ENCODE measurements around the gene SLC23A3. TPM values are rescaled to one million over a fixed set of nuclear protein-coding genes. Genes with fewer than 3 reads are reported as not detected.

The SLC23A3 gene
- total RNA-seq = 1 to 10 TPM in 3 of 8 experiments, under 1 TPM in 5; 0.13 to 3.4 (median 0.54) TPM

- H3K4me1 ChIP-seq (replicated peaks in 1 of 2) = no peaks in the 10 kb centered on the region
- in situ Hi-C loops (cut with MboI; ENCODE audit: low pct_unique_long_range_greater_than_20kb in 2 of 9, low sequenced_read_pairs in 9 of 9, unreplicated experiment in 9 of 9) = loop anchor here in 1 of 9 experiments (25.0 kb wide), 1 partner anchor 108 kb away; the partner anchor contains the start of gene IHH
- H3K27ac ChIP-seq = no peak within 1 kb of the TSS
- no peak for ATAC-seq (replicated peaks in 6 of 8)
- no peak within 1 kb of the TSS for H3K4me3 ChIP-seq
- WGBS, 10 experiments = 72 to 100% (median 84%) methylated on average over 1 to 6 of the region's 10 CpGs
Observed at GRCh38 chr2:219169930-219170654, at the start of gene SLC23A3. Gene SLC23A3 (minus strand): TSS chr2:219170029. CDS start chr2:219169984, 45 bp downstream.

GRCh38 chr2:219218732-219219701, 49.2 kb upstream of the SLC23A3 start, which contains the start of gene ABCB6:
Gene ABCB6 (minus strand): TSS chr2:219218958. CDS start chr2:219218673, 285 bp downstream.
- Histone ChIP-seq H3K4me3 (peak within 1 kb of the TSS; percentile 41 to 60 (median 50)), H3K27ac (peak within 1 kb of the TSS; percentile 72 to 87), H3K4me1 (replicated peaks in 1 of 2) (peaks cover 12 to 13% of the 10 kb centered on the region in 2 donors)
- in situ Hi-C loops (cut with MboI; ENCODE audit: low pct_unique_long_range_greater_than_20kb in 2 of 9, low sequenced_read_pairs in 9 of 9, unreplicated experiment in 9 of 9) = no loop called here
- 0 to 60% (median 20%) methylated on average over 1 to 19 of the region's 71 CpGs; no CpG with 5 or more reads in 4 of the 10 experiments for WGBS, 10 experiments
- peak; percentile 66 to 89 (median 84) for ATAC-seq (replicated peaks in 6 of 8)

GRCh38 chr2:219218217-219218731, 48.4 kb upstream of the SLC23A3 start:
- H3K4me3 ChIP-seq = peak overlapping the region; percentile 41 to 60 (median 50)
- H3K27ac ChIP-seq = peak overlapping the region; percentile 72 to 87
- ATAC-seq (replicated peaks in 6 of 8) = peak; percentile 43 to 76 (median 53)
- WGBS, 10 experiments = 0 to 3% (median 0%) methylated on average over 1 to 6 of the region's 37 CpGs; no CpG with 5 or more reads in 4 of the 10 experiments
- H3K4me1 ChIP-seq (replicated peaks in 1 of 2) = peaks cover 12 to 13% of the 10 kb centered on the region in 2 donors
- in situ Hi-C loops (cut with MboI; ENCODE audit: low pct_unique_long_range_greater_than_20kb in 2 of 9, low sequenced_read_pairs in 9 of 9, unreplicated experiment in 9 of 9) = no loop called here

GRCh38 chr2:219216535-219216915, 46.7 kb upstream of the SLC23A3 start:
- peaks cover 12 to 13% of the 10 kb centered on the region in 2 donors for H3K4me1 ChIP-seq (replicated peaks in 1 of 2)
- 40 to 100% (median 94%) methylated on average over 1 to 4 of the region's 6 CpGs; no CpG with 5 or more reads in 5 of the 10 experiments for WGBS, 10 experiments

GRCh38 chr2:219215871-219216534, 46.2 kb upstream of the SLC23A3 start:
- Histone ChIP-seq H3K27ac (no peak overlapping the region), H3K4me3 (no peak overlapping the region), H3K4me1 (replicated peaks in 1 of 2) (peaks cover 12 to 13% of the 10 kb centered on the region in 2 donors)
- in situ Hi-C loops (cut with MboI; ENCODE audit: low pct_unique_long_range_greater_than_20kb in 2 of 9, low sequenced_read_pairs in 9 of 9, unreplicated experiment in 9 of 9) = no loop called here
- WGBS, 10 experiments = 90 to 100% (median 100%) methylated on average over 1 to 2 of the region's 27 CpGs; no CpG with 5 or more reads in 7 of the 10 experiments
- ATAC-seq (replicated peaks in 6 of 8) = no peak

More at GRCh38 chr2:219216535-219216915, 46.7 kb upstream of the SLC23A3 start:
- in situ Hi-C loops (cut with MboI; ENCODE audit: low pct_unique_long_range_greater_than_20kb in 2 of 9, low sequenced_read_pairs in 9 of 9, unreplicated experiment in 9 of 9) = no loop called here
- Histone ChIP-seq H3K27ac (no peak overlapping the region), H3K4me3 (no peak overlapping the region)
- ATAC-seq (replicated peaks in 6 of 8) = no peak

GRCh38 chr2:219214786-219215185, 45.0 kb upstream of the SLC23A3 start:
- no peak overlapping the region for H3K27ac ChIP-seq
- in situ Hi-C loops (cut with MboI; ENCODE audit: low pct_unique_long_range_greater_than_20kb in 2 of 9, low sequenced_read_pairs in 9 of 9, unreplicated experiment in 9 of 9) = no loop called here
- WGBS, 10 experiments = 86 to 100% (median 100%) methylated on average over 1 to 5 of the region's 6 CpGs; no CpG with 5 or more reads in 3 of the 10 experiments
- H3K4me1 ChIP-seq (replicated peaks in 1 of 2) = peaks cover 12 to 13% of the 10 kb centered on the region in 2 donors
- no peak for ATAC-seq (replicated peaks in 6 of 8)
- H3K4me3 ChIP-seq = no peak overlapping the region

- no peak for ATAC-seq (replicated peaks in 6 of 8)
- peaks cover 6 to 8% of the 10 kb centered on the region in 2 donors for H3K4me1 ChIP-seq (replicated peaks in 1 of 2)
- no peak overlapping the region for H3K27ac ChIP-seq
- H3K4me3 ChIP-seq = no peak overlapping the region
- WGBS, 10 experiments = 92 to 100% (median 99%) methylated on average over 1 to 13 of the region's 15 CpGs; no CpG with 5 or more reads in 3 of the 10 experiments
- in situ Hi-C loops (cut with MboI; ENCODE audit: low pct_unique_long_range_greater_than_20kb in 2 of 9, low sequenced_read_pairs in 9 of 9, unreplicated experiment in 9 of 9) = no loop called here
Observed at GRCh38 chr2:219214141-219214540, 44.3 kb upstream of the SLC23A3 start.

- H3K4me3 ChIP-seq = no peak overlapping the region
- H3K4me1 ChIP-seq (replicated peaks in 1 of 2) = peaks cover 5 to 8% of the 10 kb centered on the region in 2 donors
- 57 to 100% (median 99%) methylated on average over 1 to 7 of the region's 10 CpGs; no CpG with 5 or more reads in 2 of the 10 experiments for WGBS, 10 experiments
- no peak for ATAC-seq (replicated peaks in 6 of 8)
- in situ Hi-C loops (cut with MboI; ENCODE audit: low pct_unique_long_range_greater_than_20kb in 2 of 9, low sequenced_read_pairs in 9 of 9, unreplicated experiment in 9 of 9) = no loop called here
- no peak overlapping the region for H3K27ac ChIP-seq
Observed at GRCh38 chr2:219213486-219214071, 43.8 kb upstream of the SLC23A3 start.

- no peak for ATAC-seq (replicated peaks in 6 of 8)
- Histone ChIP-seq H3K27ac (no peak overlapping the region), H3K4me3 (no peak overlapping the region), H3K4me1 (replicated peaks in 1 of 2) (peaks cover 5 to 9% of the 10 kb centered on the region in 2 donors)
- in situ Hi-C loops (cut with MboI; ENCODE audit: low pct_unique_long_range_greater_than_20kb in 2 of 9, low sequenced_read_pairs in 9 of 9, unreplicated experiment in 9 of 9) = no loop called here
- WGBS, 10 experiments = 86 to 100% (median 92%) methylated on average over 1 to 6 of the region's 8 CpGs; no CpG with 5 or more reads in 3 of the 10 experiments
Observed at GRCh38 chr2:219213026-219213415, 43.2 kb upstream of the SLC23A3 start.

GRCh38 chr2:219210886-219211362, 41.1 kb upstream of the SLC23A3 start:
- ATAC-seq (replicated peaks in 6 of 8) = no peak
- Histone ChIP-seq H3K4me1 (replicated peaks in 1 of 2) (peaks cover 7 to 8% of the 10 kb centered on the region in 2 donors), H3K27ac (no peak overlapping the region), H3K4me3 (no peak overlapping the region)
- 67 to 83% methylated on average over 2 to 6 of the region's 9 CpGs; no CpG with 5 or more reads in 8 of the 10 experiments for WGBS, 10 experiments
- in situ Hi-C loops (cut with MboI; ENCODE audit: low pct_unique_long_range_greater_than_20kb in 2 of 9, low sequenced_read_pairs in 9 of 9, unreplicated experiment in 9 of 9) = no loop called here

GRCh38 chr2:219210196-219210885, 40.5 kb upstream of the SLC23A3 start:
- peaks cover 7 to 11% of the 10 kb centered on the region in 2 donors for H3K4me1 ChIP-seq (replicated peaks in 1 of 2)
- in situ Hi-C loops (cut with MboI; ENCODE audit: low pct_unique_long_range_greater_than_20kb in 2 of 9, low sequenced_read_pairs in 9 of 9, unreplicated experiment in 9 of 9) = no loop called here
- ATAC-seq (replicated peaks in 6 of 8) = no peak
- H3K4me3 ChIP-seq = no peak overlapping the region
- 60 to 100% (median 93%) methylated on average over 1 to 14 of the region's 24 CpGs; no CpG with 5 or more reads in 2 of the 10 experiments for WGBS, 10 experiments
- no peak overlapping the region for H3K27ac ChIP-seq
